ENCODE measurements around the gene GAGE12H.
"Not testable (repeated sequence)": the region's sequence is repeated elsewhere in the genome, so short reads cannot be mapped to it uniquely, and the experiment has no call there.

GAGE12H gene, protein sequence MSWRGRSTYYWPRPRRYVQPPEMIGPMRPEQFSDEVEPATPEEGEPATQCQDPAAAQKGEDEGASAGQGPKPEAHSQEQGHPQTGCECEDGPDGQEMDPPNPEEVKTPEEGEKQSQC

DNA sequence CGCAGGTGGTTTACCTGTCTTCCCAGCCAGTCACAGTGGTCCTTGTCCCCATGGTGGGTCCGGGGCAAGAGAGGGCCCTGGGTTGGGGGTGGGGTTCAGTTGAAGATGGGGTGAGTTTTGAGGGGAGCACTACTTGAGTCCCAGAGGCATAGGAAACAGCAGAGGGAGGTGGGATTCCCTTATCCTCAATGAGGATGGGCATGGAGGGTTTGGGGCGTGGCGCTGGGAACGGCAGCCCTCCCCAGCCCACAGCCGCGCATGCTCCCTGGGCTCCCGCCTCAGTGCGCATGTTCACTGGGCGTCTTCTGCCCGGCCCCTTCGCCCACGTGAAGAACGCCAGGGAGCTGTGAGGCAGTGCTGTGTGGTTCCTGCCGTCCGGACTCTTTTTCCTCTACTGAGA lies at the start of gene GAGE12H:
Gene GAGE12H (plus strand): TSS at position 301 of the 400 bp plus-strand sequence. CDS start 1,155 bp downstream, outside the sequence.
- not testable (repeated sequence) for DNase-seq (ENCODE audit: low spot score)

DNA sequence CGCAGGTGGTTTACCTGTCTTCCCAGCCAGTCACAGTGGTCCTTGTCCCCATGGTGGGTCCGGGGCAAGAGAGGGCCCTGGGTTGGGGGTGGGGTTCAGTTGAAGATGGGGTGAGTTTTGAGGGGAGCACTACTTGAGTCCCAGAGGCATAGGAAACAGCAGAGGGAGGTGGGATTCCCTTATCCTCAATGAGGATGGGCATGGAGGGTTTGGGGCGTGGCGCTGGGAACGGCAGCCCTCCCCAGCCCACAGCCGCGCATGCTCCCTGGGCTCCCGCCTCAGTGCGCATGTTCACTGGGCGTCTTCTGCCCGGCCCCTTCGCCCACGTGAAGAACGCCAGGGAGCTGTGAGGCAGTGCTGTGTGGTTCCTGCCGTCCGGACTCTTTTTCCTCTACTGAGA lies 47.9 kb upstream of the GAGE12H start, which contains the start of gene GAGE12C:
Gene GAGE12C (plus strand): TSS at position 301 of the 400 bp plus-strand sequence. CDS start 1,155 bp downstream, outside the sequence.
- DNase-seq (ENCODE audit: low spot score) = not testable (repeated sequence)

DNA sequence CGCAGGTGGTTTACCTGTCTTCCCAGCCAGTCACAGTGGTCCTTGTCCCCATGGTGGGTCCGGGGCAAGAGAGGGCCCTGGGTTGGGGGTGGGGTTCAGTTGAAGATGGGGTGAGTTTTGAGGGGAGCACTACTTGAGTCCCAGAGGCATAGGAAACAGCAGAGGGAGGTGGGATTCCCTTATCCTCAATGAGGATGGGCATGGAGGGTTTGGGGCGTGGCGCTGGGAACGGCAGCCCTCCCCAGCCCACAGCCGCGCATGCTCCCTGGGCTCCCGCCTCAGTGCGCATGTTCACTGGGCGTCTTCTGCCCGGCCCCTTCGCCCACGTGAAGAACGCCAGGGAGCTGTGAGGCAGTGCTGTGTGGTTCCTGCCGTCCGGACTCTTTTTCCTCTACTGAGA lies 38.3 kb upstream of the GAGE12H start, which contains the start of gene GAGE12D:
Gene GAGE12D (plus strand): TSS at position 301 of the 400 bp plus-strand sequence. CDS start 1,155 bp downstream, outside the sequence.
- DNase-seq (ENCODE audit: low spot score) = not testable (repeated sequence)

DNA sequence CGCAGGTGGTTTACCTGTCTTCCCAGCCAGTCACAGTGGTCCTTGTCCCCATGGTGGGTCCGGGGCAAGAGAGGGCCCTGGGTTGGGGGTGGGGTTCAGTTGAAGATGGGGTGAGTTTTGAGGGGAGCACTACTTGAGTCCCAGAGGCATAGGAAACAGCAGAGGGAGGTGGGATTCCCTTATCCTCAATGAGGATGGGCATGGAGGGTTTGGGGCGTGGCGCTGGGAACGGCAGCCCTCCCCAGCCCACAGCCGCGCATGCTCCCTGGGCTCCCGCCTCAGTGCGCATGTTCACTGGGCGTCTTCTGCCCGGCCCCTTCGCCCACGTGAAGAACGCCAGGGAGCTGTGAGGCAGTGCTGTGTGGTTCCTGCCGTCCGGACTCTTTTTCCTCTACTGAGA lies 28.8 kb upstream of the GAGE12H start, which contains the start of gene GAGE12E:
Gene GAGE12E (plus strand): TSS at position 301 of the 400 bp plus-strand sequence. CDS start 1,155 bp downstream, outside the sequence.
- not testable (repeated sequence) for DNase-seq (ENCODE audit: low spot score)

DNA sequence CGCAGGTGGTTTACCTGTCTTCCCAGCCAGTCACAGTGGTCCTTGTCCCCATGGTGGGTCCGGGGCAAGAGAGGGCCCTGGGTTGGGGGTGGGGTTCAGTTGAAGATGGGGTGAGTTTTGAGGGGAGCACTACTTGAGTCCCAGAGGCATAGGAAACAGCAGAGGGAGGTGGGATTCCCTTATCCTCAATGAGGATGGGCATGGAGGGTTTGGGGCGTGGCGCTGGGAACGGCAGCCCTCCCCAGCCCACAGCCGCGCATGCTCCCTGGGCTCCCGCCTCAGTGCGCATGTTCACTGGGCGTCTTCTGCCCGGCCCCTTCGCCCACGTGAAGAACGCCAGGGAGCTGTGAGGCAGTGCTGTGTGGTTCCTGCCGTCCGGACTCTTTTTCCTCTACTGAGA lies 19.2 kb upstream of the GAGE12H start, which contains the start of gene GAGE12F:
Gene GAGE12F (plus strand): TSS at position 301 of the 400 bp plus-strand sequence. CDS start 1,155 bp downstream, outside the sequence.
- not testable (repeated sequence) for DNase-seq (ENCODE audit: low spot score)

DNA sequence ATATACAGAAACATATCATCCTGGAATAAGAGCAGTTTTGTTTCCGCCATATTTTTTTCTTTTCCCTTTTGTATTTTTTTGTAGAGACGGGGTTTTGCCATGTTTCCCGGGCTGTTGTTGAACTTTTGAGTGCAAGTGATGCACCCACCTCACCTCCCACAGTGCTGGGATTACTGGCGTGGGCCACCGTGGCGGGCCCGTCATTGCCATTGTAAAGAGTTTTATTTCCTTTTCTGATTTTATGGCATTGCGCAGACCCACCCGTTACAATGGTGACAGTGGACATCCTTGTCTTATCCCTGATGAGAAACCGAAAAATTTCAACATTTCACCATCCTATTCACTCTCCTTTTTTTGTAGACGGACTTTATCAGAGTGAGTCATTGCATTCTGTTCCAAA lies 11.0 kb upstream of the GAGE12H start:
- not testable (repeated sequence) for DNase-seq (ENCODE audit: low spot score)

DNA sequence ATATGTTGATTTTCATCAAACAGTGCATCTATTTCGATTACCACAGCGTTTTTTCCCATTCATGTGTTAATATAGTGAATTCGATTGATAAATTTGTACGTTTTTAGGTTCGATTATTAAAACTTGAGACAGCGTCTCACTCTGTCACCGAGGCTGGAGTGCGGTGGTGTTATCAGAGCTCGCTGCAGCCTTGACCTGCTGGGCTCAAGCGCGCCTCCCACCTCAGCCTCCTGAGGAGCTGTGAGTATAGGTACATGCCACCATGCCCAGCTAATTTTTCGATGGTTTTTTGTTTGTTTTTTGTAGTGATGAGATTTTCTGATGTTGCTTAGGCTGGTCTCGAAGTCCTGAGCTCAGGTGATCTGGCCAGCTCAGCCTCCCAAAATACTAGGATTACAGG lies 10.6 kb upstream of the GAGE12H start:
- DNase-seq (ENCODE audit: low spot score) = not testable (repeated sequence)

DNA sequence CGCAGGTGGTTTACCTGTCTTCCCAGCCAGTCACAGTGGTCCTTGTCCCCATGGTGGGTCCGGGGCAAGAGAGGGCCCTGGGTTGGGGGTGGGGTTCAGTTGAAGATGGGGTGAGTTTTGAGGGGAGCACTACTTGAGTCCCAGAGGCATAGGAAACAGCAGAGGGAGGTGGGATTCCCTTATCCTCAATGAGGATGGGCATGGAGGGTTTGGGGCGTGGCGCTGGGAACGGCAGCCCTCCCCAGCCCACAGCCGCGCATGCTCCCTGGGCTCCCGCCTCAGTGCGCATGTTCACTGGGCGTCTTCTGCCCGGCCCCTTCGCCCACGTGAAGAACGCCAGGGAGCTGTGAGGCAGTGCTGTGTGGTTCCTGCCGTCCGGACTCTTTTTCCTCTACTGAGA lies 9.6 kb upstream of the GAGE12H start, which contains the start of gene GAGE12G:
Gene GAGE12G (plus strand): TSS at position 301 of the 400 bp plus-strand sequence. CDS start 1,155 bp downstream, outside the sequence.
- not testable (repeated sequence) for DNase-seq (ENCODE audit: low spot score)

DNA sequence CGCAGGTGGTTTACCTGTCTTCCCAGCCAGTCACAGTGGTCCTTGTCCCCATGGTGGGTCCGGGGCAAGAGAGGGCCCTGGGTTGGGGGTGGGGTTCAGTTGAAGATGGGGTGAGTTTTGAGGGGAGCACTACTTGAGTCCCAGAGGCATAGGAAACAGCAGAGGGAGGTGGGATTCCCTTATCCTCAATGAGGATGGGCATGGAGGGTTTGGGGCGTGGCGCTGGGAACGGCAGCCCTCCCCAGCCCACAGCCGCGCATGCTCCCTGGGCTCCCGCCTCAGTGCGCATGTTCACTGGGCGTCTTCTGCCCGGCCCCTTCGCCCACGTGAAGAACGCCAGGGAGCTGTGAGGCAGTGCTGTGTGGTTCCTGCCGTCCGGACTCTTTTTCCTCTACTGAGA lies 9.4 kb downstream of the GAGE12H start, which contains the start of gene GAGE2A:
Gene GAGE2A (plus strand): TSS at position 301 of the 400 bp plus-strand sequence. CDS start 1,155 bp downstream, outside the sequence.
- not testable (repeated sequence) for DNase-seq (ENCODE audit: low spot score)

DNA sequence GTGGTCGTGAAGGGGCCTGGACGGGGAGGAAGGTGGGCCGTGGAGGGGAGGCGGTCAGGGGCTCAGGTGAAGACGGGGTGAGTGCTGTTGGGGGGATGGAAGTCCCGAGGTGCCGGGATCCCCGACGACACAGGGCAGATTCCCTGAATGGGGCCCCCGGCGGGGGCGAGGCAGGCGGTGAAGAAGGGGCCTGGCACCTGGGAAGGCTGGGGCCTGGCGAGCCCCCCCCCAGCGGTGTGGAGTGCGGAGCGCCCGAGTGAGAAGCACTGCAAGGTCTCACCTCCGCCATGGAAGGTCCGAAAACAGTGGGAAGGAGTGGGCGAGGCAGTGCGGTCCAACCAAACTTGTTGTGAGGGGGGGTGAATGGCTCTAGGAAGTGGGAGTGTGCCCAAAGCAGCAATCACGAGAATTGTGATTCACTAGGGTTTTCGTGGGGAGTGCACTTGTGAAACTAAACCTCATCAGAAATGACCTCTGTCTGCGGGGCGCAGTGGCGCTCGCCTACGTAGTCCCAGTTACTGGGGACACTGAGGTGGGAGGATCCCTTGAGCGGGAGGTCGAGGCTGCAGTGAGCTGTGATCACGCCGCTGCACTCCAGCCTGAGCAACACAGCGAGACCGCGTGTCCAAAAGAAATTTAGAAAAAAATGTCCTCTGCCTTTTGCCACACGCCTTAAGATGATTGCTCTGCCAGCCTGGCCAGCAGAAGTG lies 10.2 kb downstream of the GAGE12H start:
- DNase-seq (ENCODE audit: low spot score) = not testable (repeated sequence)

DNA sequence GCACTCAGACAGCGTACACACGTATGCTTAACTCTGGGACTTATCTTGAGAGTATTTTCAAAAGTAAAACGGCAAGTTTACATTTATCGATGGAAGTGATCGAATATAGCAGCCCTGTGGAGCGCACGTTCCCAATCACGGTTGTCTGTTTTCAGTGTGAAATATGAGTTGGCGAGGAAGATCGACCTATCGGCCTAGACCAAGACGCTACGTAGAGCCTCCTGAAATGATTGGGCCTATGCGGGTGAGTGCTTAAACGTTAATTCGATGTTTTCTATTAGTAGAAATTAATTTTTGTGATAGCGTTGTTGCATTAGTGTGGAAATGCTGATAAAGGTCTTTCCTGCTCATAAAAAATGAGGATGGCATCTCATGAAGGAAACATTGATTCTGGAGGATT lies 10.7 kb downstream of the GAGE12H start:
- not testable (repeated sequence) for DNase-seq (ENCODE audit: low spot score)

DNA sequence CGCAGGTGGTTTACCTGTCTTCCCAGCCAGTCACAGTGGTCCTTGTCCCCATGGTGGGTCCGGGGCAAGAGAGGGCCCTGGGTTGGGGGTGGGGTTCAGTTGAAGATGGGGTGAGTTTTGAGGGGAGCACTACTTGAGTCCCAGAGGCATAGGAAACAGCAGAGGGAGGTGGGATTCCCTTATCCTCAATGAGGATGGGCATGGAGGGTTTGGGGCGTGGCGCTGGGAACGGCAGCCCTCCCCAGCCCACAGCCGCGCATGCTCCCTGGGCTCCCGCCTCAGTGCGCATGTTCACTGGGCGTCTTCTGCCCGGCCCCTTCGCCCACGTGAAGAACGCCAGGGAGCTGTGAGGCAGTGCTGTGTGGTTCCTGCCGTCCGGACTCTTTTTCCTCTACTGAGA lies 19.0 kb downstream of the GAGE12H start, which contains the start of gene GAGE1:
Gene GAGE1 (plus strand): TSS at position 301 of the 400 bp plus-strand sequence. CDS start 1,155 bp downstream, outside the sequence.
- not testable (repeated sequence) for DNase-seq (ENCODE audit: low spot score)

DNA sequence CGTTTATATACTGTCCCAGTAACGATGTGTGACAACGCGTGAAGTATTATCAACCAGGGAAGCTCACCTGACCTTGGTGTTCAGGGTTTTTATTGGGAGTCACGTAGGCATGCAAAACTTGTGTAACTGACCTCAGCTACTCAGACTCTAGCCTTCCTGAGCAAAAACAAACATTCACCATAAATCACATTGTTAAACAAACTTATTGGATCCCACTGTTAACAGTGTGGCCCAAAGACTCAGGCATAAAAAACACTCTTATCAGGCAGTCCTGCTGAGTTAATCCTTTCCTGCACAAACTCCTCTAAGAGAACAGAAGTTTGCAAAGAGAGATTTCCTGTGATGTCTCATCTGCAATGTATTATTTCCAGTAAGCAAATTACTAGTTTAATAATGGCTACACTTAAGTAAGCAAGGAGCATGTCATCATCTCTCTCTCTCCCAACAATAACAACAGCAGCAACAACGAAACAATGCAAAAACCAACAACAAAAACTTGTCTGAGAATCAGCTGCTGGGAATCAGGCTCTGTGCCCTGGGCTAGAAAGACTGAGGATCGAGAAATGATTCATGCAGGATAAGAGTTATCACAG lies 31.1 kb downstream of the GAGE12H start:
- DNase-seq (ENCODE audit: low spot score) = peak; percentile 24

DNA sequence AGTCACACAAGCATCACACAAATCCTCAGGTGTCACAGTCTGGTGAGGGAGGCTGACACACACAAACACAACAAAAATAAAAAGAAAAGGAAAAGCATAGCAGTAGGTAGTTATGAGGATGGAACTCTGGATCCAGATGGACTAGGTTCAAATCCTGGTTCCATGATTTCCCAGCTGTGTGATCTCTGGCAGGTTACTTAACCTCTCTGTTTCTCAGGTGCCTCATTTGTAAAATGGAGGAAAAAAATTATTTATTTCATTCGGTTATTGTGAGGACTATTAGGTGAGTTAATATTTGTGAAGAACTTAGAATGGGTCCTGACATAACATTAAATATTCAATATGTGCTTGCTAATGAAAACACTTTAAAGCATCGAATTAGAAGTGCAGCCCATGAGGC lies 38.8 kb downstream of the GAGE12H start:
- no peak for DNase-seq (ENCODE audit: low spot score)

DNA sequence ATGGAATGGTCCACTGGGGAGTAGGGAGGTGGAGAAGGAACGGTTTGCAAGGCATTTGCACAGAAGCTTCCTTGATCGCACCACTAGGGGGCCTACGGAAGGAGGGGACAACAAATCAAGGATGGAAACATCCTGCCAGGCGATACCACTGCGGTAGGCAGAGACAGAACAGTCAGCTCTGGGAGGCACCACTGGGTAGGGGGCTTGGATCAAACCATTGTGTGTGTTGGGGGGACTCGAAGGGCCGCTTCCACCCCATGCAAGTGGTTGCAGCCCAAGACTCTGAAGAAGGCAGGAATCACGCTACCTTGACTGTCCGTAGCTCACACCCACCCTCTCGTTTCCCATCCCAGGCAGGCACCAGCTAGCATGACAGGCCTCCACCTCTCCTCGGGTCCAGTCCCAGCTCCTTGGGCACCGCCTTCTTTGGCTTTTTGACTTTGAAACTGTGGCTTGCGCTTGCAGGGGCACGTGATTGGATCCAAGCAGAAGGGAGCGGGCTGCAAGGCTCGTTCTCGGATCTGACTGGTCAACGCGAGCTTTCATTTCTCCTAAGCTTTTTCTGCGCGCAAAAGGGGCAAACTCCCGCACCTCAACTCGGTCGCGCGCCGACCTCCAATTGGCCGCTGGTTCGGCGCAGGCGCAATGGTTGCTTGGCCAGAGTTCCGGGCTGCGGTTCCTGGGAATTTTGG lies 47.5 kb downstream of the GAGE12H start:
- DNase-seq (ENCODE audit: low spot score) = peak; percentile 61
